GM13977 (cell line): ENCODE results near the gene ARAP3.
A peak's percentile ranks its signal among the peaks of the same experiment; 100 is the strongest.

Experiments used
- DNase-seq: peaks from one replicate; pipeline ENCODE4 v3.0.0; 2012; ENCODE audit warnings: low spot score
- CTCF ChIP-seq: IDR thresholded peaks from 2 replicates; pipeline ENCODE4 v1.5.1; 2012; ENCODE audit warnings: mild to moderate bottlenecking, control low read depth; ENCODE audit not compliant: insufficient read depth; ENCODE audit errors: extremely low read depth, missing control alignments
- in situ Hi-C: fragments of 300-500 bp; cut with MboI; formaldehyde crosslinking; loops from one replicate; pipeline ENCODE4 v1.12.0; 2022; ENCODE audit warnings: low sequenced_read_pairs, low pct_unique_long_range_greater_than_20kb, mixed read lengths, inconsistent platforms; ENCODE audit not compliant: unreplicated experiment

Gene ARAP3

GRCh38 chr5:141605523-141606277 lies 76.3 kb downstream of the ARAP3 start:
- in situ Hi-C loops, result no loop called here
- TF ChIP-seq CTCF, result no peak
- DNase-seq, result peak; percentile 55

DNA sequence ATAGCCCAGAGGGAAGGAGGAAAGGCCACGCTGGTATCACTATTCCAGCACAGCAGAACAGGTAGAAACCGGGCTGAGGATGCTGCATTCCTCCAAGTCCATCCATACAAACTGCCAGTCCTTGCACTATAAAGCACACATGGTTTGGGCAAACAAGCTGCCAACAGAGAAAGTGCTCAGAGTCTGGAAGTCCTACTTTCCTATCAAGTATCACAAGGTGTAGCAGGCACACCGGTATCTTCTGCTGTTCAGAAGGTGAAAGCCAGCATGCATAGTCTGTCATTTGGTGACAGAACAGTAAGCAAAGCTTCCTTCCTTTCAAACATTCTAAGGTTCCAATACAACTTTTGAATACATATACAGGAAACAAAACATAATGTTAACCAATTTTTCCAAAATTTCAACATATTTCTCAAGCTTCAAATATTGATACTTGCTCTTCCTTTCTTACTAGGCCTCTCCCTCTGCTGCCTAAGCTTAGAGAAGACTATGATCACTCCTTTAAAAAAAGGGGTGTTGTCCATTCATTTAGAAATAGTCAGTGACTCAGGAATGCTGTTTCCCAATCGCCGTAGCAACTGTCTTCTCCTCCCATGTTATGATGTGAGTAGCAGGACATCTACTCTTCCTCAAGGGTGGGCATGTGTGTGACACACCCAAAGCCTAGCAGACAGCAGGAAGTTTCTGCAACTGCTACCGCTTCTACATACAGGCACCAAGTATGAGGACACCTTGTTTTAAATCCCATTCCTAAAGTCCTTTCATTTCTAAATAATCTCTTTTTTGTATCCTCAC lies 77.9 kb downstream of the ARAP3 start:
- in situ Hi-C loops, result no loop called here
- no peak for DNase-seq
- no peak for TF ChIP-seq CTCF
